ENCODE data around the gene TCF23.
"Not testable (repeated sequence)": the region's sequence is repeated elsewhere in the genome, so short reads cannot be mapped to it uniquely, and the experiment has no call there.

The TCF23 gene

GRCh38 chr2:27191070-27191829, 42.4 kb downstream of the TCF23 start:
- DNase-seq: peak; percentile 60

DNA sequence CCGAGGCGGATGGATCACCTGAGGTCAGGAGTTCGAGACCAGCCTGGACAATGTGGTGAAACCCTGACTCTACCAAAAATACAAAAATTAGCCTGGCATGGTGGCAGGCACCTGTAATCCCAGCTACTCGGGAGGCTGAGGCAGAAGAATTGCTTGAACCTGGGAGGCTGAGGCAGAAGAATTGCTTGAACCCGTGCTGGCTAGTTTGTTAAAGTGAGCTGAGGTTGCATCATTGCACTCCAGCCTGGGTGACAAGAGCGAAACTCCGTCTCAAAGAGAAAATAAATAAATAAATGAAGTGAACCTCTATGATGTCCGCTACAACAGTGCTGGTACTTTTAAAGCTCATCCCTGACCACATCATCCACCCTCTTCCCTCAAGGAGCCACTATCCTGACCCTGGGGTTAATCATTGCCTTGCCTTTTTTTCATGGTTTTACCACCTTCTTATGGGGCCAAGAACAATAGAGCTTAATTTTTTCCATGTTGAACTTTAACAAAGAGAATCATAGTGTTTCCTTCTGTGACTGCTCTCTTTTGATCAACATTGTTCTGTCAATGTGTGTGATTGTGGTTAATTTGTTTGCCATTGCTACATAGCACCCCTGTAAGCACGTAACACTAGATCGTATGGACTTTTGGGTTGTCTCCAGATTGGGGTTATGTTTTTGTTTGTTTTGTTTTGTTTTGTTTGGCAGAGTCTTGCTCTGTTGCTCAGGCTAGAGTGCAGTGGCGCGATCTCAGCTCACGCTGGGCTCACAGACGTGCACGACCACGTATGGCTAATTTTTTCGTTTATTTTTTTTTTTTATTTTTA, 45.9 kb downstream of the TCF23 start:
- DNase-seq: no peak

GRCh38 chr2:27195799-27196198, 47.0 kb downstream of the TCF23 start:
- DNase-seq: not testable (repeated sequence)

DNA sequence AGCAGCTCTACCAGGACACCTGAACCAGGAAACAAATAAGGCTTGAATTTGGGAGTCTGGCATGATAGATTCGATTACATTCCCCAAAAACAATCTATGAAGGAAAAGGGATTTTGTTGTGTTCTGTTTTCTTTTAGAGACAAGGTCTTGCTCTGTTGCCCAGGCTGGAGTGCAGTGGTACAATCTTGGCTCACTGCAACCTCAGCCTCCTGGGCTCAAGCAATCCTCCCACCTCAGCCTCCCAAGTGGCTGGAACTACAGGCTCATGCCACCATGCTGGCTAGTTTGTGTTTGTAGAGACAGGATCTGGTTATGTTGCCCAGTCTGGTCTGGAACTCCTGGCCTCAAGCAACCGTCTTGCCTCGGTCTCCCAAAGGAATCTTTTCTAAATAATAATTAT, 49.3 kb downstream of the TCF23 start:
- DNase-seq: not testable (repeated sequence)

GRCh38 chr2:27198627-27199026, 49.8 kb downstream of the TCF23 start:
- DNase-seq: no peak

DNA sequence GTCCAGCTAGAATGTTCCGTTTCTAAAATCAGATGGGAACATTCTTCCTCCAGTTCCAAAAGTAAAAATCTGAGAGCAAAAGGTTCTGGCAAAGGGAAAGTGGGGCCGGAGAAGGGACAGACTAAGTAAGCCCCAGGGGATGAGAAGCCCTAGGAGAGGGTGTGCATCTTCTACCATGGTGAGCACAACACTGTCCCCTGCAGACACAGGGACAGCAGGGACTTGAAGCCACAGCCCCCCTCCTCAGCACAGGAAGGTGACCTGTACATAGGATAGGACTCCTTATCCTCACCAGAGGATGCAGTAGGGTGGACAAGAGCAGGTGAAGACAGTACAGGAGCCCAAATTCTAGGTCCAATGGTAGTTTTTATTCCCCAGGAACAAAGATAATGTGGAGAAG, 50.4 kb downstream of the TCF23 start:
- DNase-seq: no peak

DNA sequence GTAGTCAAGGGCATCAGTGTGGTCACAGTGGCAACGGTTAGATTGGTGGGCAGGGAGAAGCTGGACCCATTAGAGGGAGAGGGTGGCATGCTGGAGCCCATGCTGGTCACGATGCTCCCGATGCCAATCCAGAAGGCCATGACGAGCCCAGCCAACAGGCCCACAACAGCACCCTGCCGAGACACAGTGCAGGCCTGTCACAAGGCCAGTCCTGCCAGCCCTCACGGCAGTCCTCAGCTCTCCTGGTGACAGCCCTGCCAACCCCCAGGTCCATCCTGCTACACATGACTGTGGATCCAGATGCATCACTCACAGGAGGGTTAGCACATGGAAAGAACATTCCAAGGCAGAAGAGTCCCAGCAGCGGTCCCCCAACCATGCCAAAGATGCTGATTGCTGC, 52.9 kb downstream of the TCF23 start:
- no peak for DNase-seq

DNA sequence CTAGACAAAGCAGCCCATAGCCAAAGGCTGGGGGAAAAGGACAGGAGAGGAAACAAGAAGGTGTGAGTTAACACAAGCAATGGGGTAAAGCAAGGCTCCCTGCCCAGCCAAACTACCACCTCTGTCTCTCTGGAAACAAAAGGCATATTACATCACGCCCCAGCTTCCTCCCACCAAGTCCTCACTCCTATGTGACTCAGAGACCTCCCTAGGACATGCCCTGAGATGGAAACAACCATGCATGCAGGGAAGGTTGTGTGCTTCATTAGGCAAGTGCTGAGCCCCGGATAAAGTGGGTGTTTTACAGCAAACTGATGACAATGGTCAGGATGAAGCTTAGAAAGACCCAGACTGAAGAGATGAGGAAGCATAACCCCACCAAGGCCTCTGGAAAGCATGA, 54.0 kb downstream of the TCF23 start:
- no peak for DNase-seq

DNA sequence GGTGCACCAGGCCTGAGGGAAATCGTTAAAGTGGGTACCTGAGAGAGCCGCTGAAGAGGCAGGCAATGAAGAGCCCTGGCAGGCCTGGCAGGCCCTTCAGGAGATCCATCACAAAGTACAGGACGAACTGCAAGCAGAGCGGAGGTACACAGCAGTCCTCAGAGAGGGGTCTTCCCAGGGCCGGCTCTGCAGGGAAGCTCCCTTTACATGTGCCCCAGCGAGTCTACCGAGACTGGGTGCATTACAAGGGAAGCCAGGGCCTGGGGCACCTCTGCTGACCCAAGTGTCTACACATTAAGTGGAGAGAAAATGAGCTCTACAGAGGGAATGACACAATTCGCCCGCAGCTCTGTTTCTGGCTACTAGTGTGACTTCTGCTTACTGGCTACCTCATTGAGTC, 54.9 kb downstream of the TCF23 start:
- no peak for DNase-seq

DNA sequence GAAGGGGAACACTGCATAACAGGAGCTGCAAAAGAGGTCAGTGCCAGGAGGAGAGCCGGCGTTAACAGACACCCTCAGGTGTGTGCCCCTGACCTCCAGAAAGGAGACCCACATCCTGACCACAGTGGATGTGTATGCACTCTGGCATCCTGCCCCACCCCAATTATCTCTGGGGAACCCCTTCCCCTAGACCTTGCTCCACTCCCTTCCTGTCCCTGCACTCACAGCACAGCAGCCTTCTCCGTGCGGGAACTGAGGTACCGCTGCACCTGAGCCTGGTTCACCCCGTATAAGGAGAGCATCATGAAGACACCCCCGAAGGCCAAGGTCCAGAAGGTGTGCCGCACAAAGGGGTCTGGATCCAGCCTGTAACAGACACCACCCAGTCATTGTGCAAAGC, 55.8 kb downstream of the TCF23 start:
- no peak for DNase-seq

DNA sequence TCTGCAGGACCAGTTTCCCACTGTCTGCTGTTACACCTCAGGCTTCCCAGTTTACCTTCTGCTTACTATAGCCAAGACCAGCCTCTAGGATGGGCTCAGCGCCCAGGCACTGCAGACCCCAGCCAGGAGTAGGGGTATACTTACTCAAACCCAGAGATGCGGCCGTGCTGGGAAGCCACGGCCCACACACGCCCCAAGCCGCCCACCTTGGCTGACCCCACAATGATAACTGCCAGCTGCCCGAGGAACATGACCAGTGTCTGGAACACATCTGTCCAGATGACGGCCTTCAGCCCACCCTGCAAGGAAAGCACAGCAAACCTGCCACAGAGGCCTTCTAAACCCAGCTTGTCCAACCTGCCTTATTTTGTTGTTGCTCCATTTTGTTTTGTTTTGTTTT, 56.4 kb downstream of the TCF23 start:
- DNase-seq: no peak

DNA sequence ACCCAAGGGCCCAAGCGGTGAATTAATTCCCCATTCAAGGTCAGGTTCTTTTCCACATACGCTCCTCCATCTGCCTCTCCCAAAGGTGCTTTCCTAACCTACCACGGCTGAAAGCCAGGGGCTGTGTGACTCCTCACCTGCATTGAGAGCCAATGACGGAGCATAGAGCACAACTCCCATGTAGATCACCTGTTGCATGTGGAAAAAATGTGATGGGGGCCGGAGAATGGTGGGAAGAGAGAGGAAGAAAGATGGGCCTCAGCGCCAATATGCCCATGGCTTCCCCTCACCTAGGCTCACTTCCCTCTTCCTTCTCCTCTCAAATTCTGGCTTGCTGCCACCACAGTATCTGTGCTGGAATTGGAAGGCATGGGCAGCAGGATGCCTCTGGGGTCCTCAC, 57.5 kb downstream of the TCF23 start:
- no peak for DNase-seq

All from activated CD4-positive, alpha-beta T cell treated with anti-CD3 and anti-CD28 coated beads, Interleukin-2, Interleukin-6, amounts not matched to agents 100 ng/mL and 50 ng/mL, durations not matched to agents 16 hours and 8 hours (primary cell).